NB4 (cell line): ENCODE results near the gene SCN7A.

ENCODE experiments used
- DNase-seq: peaks from one replicate; pipeline ENCODE4 v3.0.0; 2010; ENCODE audit warnings: low read depth
- H3K4me3 ChIP-seq: one replicate; pipeline ENCODE4 v1.5.1; 2011; ENCODE audit warnings: mild to moderate bottlenecking, low read depth, low read length, moderate library complexity
- MYC ChIP-seq: IDR thresholded peaks from 2 replicates; pipeline ENCODE4 v1.6.1; 2011; ENCODE audit warnings: low read depth, low read length
- POLR2A ChIP-seq: IDR thresholded peaks from 2 replicates; pipeline ENCODE4 v1.6.1; 2011; ENCODE audit warnings: mild to moderate bottlenecking; ENCODE audit not compliant: insufficient read length; ENCODE audit errors: extremely low read depth
- TF ChIP-seq, protein P1 (sequence below): IDR thresholded peaks from one replicate; pipeline ENCODE4 v1.5.1; 2012; ENCODE audit warnings: low read depth, low read length
- TF ChIP-seq, protein P2 (sequence below): IDR thresholded peaks from 2 replicates; pipeline ENCODE4 v1.6.1; 2011; ENCODE audit warnings: low read depth, low read length

Gene SCN7A

DNA sequence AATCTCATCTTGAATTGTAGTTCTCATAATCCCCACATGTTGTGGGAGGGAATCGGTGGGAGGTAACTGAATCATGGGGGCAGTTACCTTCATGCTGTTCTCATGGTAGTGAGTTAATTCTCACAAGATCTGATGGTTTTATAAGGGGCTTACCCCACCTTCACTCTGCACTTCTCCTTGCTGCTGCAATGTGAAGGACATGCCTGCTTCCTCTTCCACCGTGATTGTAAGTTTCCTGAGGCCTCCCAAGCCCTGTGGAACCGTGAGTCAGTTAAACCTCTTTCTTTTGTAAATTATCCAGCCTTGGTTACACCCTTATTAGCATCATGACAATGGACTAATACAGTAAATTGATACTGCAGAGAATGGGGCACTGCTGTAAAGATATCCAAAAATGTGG lies 57.9 kb downstream of the SCN7A start:
- no peak overlapping the region for H3K4me3 ChIP-seq
- DNase-seq: no peak
- TF ChIP-seq, protein P1, sequence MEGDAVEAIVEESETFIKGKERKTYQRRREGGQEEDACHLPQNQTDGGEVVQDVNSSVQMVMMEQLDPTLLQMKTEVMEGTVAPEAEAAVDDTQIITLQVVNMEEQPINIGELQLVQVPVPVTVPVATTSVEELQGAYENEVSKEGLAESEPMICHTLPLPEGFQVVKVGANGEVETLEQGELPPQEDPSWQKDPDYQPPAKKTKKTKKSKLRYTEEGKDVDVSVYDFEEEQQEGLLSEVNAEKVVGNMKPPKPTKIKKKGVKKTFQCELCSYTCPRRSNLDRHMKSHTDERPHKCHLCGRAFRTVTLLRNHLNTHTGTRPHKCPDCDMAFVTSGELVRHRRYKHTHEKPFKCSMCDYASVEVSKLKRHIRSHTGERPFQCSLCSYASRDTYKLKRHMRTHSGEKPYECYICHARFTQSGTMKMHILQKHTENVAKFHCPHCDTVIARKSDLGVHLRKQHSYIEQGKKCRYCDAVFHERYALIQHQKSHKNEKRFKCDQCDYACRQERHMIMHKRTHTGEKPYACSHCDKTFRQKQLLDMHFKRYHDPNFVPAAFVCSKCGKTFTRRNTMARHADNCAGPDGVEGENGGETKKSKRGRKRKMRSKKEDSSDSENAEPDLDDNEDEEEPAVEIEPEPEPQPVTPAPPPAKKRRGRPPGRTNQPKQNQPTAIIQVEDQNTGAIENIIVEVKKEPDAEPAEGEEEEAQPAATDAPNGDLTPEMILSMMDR: no peak
- TF ChIP-seq, protein P2, sequence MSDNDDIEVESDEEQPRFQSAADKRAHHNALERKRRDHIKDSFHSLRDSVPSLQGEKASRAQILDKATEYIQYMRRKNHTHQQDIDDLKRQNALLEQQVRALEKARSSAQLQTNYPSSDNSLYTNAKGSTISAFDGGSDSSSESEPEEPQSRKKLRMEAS: no peak
- TF ChIP-seq POLR2A (no peak), MYC (no peak)

DNA sequence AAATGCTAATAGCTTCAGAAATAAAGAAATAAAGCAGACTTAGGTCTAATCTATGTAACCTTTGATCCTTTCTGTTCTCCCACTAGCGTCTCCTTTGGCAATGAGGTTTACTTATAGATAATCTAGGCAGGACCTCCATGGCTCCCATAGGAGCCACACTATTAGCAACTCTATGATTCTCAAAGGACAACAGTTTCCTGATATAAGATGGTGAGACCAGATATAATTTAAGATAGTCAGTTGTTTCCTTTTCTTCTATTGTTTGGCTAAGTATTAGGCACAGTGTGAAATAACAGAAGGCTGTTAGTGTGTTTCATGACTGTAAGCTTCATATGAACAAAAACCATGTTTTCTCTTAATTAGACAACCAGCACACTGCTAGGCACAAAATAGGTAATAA lies 59.6 kb downstream of the SCN7A start:
- no peak for DNase-seq
- H3K4me3 ChIP-seq: no peak overlapping the region
- TF ChIP-seq, protein P2: no peak
- no peak for TF ChIP-seq MYC

DNA sequence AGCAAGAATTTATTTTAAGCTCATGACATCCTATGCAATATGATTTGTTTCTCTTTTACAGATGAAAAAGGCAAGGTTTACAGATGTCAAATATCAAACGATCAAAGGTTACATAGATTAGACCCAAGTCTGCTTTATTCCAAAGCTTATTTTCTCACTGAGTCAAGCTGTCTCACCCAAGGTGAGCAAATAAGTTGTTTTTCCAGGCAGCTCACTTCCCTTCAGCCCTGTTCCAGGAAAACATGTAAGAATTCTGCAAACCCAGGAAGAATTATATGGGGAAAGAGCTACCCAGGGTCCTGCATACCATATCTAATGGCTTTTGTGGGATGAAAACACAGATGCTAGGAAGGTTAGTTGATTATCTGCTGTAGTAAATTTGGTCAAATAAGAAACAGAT lies 60.6 kb downstream of the SCN7A start:
- no peak for DNase-seq
- TF ChIP-seq, protein P2: no peak
- no peak for TF ChIP-seq POLR2A
- no peak for TF ChIP-seq MYC
- TF ChIP-seq, protein P1: no peak
- no peak overlapping the region for H3K4me3 ChIP-seq

DNA sequence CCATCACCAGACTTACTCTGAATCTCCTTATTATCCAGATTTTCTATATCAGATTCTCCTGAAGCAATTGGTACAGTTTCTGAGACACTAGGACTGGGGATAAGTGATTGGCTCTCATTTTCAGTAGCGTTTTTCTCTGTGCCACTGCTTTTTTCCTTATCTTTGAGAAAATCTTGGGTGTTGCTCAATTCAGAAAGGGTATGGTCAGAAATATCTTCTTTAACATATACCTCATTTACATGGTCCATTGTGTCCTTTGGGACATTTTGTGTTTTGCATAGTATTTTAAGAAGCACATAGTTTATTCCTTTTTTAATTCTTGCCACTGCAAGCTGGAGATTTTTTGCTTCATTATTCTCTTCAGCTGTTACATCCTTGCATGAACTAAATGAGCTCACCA lies 61.7 kb downstream of the SCN7A start:
- H3K4me3 ChIP-seq: no peak overlapping the region
- TF ChIP-seq, protein P2: no peak
- TF ChIP-seq MYC (no peak), POLR2A (no peak)
- TF ChIP-seq, protein P1: no peak
- DNase-seq: no peak

DNA sequence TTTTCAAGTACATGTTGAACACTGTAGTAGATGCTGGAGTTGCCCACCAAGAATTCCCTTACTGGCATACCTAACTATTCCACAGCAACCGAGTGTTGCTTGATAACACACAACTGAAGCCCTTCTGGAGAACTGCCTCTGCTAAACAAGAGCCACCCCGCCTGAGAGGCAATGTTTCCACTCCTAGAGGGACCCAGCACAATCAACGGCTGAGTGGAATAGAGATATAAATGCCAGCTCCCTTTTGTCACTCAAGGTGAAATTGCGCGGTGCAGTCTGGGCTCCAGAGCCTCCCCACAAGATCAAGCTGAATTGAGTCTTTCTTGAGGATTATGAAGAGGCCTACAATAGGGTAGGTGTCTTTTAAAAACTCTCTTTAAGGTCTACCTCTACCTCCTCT lies 69.2 kb downstream of the SCN7A start:
- TF ChIP-seq POLR2A (no peak), MYC (no peak)
- TF ChIP-seq, protein P1: no peak
- TF ChIP-seq, protein P2: no peak
- DNase-seq: no peak
- no peak overlapping the region for H3K4me3 ChIP-seq

DNA sequence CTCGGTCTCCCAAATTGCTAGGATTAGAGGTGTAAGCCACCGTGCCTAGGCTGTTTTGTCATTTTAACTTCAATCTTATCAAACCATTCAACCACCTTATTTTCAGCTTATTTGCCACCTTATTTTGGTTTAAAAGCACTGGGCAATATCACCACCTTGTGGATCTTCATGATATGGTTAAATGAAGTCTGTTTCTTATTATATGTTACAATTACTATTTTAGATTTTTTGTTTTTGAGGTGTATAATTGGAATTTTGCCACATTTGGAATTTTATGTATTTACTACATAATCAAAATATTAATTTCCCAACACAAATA lies 74.5 kb downstream of the SCN7A start:
- no peak overlapping the region for H3K4me3 ChIP-seq
- peak; percentile 20 for DNase-seq
- TF ChIP-seq MYC: no peak
- TF ChIP-seq, protein P1: no peak
